Measurements from ENCODE around the gene SGF29.

- TF ChIP-seq CTCF (IDR thresholded peaks at IDR 0.05) = no peak
- no peak for TF ChIP-seq POLR2A (IDR thresholded peaks at IDR 0.05)
These were observed 41.6 kb upstream of the SGF29 start for GRCh38 chr16:28511801-28512789.
